Measurements from ENCODE around the gene EXOC6B. TPM values are rescaled to one million over a fixed set of nuclear protein-coding genes. Genes with fewer than 3 reads are reported as not detected.

Gene EXOC6B
- total RNA-seq, 1 donor: 9.2 TPM

DNA sequence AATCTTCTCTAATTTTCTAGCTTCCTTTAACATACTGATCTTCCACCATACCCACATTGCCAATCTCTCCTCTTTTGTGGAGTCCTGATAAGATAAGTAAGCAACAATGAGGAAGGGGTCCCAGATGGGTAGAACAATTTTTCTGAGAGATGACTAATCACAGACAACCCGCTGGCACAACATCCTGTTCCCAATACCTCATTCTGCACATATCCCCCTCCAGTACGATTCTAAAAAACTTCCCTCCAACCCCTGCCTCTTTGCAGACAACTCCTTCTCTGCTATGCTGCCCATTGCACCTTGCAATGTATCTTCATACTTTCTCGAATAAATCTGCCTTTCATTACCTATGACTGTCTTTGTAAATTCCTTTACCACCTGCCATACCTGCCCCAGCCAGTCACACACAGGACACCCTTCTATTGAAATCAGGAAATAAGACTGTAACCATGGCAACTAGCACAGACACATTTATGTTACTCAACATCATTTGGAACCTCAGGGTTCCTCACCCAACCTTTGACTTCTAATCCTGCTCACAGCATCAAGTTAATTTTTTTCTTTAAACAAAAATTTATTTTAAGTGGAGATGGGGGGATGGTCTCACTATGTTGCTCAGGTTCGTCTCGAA is 7.4 kb upstream of the EXOC6B start:
- peak in 2 of 3 donors; percentile 14 to 37 for DNase-seq (ENCODE audit: low read depth in 2 of 3, low spot score in 2 of 3)

DNA sequence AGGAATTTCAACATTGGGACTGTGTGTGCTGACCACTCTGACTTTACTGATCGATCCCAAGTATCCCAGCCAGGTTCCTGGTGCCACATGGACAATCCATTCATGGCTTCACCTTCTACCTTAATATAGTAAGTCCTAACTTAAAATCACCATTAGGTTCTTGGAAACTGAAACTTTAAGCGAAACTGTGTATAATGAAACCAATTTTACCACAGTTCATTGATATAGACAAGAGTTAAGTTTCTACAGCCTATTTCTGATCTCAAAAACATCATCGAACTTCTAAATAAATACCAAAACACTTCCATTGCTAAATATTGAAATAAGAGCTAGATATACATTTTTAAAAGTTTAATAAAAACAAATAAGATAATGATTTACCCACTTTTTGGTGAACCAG is 4.4 kb upstream of the EXOC6B start:
- no peak for DNase-seq (ENCODE audit: low read depth in 2 of 3, low spot score in 2 of 3)

DNA sequence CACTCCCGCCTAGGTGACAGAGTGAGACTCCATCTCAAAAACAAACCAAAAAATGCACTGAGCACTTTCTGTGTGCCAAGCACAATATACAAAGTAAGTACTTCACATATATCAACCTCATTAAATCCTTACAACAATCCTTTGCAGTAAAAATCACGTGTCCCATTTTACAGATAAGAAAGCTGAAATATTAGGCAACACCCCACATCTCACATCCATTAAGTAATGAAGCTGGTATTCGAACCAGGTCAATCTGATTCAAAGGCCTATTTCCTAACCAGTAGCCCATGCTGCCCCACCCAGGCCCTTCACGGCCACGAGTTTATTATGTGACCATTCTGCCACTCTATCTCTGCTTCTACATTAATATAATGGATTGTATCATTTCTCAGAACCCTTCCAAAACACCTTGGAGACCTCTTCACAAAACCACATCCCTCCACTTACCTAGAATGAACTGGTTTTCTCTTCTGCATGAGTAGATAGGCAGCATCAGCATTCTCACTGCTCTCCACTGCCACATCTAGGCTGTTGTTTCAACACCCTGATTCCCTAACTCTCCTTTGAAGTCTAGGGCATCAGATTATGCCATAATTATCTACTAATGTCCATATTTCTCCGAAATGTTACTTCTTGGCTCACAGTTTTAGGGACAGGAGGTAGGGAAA is 3.1 kb upstream of the EXOC6B start:
- no peak for DNase-seq (ENCODE audit: low read depth in 2 of 3, low spot score in 2 of 3)

DNA sequence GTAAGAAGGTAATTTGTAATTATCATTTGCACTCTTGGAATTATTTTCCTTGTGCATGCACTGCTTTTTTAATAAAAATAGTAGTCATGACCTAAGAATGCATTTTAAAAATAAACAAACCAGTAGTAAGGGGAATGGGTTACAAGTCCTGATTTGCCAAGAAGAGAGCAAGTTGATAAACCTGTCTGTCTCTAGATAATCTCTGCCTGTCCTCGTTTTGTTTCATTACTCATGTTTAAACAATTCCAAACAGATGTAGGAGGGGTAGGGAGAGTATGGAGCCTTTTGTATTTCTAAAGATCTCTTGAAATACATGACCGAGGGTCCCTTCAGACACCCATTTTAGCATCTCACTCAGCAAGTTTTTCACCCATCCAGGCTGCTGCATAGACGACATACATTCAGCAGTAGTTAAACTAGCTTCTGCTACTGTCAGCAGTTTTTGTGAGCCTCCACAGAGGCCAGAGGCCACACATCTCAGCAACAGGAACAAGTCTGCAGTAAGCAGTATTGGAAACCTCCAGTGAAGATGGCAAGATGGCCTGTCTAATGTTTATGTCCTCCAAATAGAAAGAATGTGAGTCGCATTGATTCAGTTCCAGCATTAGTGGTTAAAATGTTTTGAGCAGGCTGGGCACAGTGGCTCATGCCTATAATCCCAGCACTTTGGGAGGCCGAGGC is 2.3 kb upstream of the EXOC6B start:
- DNase-seq (ENCODE audit: low read depth in 2 of 3, low spot score in 2 of 3): no peak

DNA sequence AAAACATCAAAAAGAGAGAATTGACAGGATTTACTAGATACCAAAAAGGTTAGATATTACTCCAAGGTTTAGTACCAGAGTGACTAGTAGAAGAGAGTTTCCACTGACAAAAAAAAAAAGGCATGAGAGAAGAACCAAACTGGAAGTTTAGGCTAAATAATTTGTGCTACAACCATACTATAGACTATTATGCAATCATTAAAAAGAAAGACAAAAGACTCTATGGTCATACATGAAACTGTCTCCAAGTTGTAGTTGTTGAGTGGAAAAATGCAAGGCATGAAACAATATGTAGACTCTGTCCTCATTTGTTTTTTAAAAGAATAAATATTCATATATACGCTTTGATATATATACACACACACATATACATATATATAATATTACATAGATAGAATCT is 1.7 kb upstream of the EXOC6B start:
- DNase-seq (ENCODE audit: low read depth in 2 of 3, low spot score in 2 of 3): no peak

DNA sequence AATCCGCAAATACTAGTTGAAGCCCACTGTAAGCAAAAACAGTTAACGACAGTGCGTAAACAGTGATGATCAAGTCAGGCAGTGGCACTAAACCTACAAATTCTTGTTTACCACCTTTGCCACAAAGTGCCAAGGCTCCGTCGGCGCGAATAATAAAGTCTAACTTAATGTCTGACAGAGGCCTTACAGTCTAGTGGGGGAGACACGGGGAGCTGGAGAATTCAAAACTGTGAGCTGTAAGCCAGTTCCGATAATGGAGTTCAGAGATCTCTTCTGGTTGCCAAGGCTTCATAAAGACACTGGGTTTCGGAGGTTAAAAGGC is 284 bp upstream of the EXOC6B start:
- no peak for DNase-seq (ENCODE audit: low read depth in 2 of 3, low spot score in 2 of 3)

DNA sequence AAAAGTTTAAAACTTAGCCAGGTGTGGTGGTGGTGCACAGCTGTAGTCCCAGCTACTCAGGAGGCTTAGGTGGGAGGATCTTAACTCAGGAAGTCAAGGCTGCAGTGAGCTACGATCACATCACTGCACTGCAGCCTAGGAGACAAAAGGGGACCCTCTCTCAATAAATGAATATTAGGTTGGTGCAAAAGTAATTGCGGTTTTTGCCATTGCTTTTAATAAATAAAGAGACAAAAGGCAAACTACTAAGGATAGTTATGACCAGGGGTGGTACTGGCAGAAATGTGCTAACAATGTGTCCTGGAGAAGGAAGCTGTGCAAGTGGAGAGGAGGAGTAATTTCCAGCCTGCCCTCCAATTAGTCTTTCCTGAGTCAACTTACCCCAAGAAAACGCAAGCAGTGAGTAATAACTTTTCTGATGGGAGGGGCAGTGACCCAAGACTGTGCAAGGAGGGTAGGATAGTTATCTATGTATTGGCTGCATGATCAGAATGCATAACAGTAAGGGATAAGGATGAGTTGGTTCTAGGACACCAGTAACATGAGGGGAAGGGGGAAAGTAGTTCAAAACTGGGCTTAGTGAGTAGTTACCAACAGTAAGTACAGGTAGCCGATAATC is 1.5 kb downstream of the EXOC6B start:
- no peak for DNase-seq (ENCODE audit: low read depth in 2 of 3, low spot score in 2 of 3)

DNA sequence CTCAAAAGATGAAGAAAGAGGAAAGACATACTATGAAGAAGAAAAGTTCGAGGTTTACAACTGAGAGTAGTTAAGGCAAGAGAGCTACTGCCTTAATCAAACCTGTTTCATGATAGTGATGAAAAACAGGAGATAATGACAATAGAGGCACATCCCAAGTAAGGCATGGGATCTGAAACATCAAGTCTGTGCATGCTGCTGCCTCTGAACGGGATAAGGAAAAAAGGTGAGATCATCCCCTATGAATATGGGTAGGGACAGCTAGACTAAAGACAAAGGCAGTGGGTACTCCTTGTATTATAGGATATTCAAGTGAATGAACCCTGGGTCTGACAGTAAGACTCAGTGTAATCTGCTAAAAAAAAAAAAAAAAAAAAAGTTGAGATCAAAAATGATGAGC is 3.0 kb downstream of the EXOC6B start:
- no peak for DNase-seq (ENCODE audit: low read depth in 2 of 3, low spot score in 2 of 3)

DNA sequence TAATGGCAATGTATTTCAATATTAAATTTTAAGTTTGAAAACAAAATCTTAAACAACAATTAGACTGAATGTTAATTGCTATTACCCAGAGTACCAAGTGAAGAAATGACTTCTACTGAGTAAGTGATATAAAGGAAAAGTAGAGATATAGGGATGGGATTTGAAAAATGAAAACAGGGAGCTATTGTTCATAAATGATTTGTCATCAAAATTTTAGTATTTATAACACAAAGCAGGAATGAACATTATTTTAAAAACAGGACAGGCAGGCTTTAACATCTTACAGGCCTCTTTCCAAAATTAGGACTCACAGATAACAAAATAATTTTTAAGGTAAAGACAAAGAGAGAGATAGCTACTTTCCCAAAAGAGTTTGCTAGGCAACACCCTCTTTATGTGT is 3.9 kb downstream of the EXOC6B start:
- no peak for DNase-seq (ENCODE audit: low read depth in 2 of 3, low spot score in 2 of 3)

DNA sequence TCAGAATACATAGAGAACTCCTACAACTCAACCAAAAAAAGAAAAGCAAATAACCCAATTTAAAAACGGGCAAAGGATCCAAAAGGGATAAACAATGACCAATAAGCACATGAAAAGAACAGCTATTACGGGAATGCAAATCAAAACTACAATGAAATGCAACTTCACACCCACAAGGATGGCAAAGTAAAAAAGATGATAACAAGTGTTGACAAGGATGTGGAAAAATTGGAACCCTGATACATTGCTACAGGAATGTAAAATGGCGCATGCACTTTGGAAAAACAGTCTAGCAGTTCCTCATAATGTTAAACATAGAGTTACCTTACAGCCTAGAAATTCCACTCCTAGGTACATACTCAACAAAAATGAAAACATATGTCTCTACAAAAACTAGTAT is 4.7 kb downstream of the EXOC6B start:
- DNase-seq (ENCODE audit: low read depth in 2 of 3, low spot score in 2 of 3): no peak

DNA sequence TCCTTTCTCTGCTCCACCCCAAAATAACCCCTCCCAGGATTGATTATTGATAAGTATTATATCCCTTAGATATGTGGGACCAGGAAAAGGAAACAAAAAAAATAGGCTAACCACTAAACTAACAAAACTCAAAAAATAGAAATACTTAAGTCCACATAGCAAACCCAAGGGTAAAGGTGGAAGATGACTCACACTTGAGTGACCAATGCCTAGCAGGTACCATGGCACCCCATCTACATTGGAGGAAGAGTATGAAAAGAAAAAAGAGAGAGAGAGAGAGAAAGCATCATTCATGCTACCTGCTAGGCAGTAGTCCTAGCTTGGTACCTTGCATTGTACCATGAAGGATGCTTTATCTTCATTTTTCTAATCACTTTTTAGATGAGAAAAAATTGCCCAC is 6.3 kb downstream of the EXOC6B start:
- DNase-seq (ENCODE audit: low read depth in 2 of 3, low spot score in 2 of 3): no peak

DNA sequence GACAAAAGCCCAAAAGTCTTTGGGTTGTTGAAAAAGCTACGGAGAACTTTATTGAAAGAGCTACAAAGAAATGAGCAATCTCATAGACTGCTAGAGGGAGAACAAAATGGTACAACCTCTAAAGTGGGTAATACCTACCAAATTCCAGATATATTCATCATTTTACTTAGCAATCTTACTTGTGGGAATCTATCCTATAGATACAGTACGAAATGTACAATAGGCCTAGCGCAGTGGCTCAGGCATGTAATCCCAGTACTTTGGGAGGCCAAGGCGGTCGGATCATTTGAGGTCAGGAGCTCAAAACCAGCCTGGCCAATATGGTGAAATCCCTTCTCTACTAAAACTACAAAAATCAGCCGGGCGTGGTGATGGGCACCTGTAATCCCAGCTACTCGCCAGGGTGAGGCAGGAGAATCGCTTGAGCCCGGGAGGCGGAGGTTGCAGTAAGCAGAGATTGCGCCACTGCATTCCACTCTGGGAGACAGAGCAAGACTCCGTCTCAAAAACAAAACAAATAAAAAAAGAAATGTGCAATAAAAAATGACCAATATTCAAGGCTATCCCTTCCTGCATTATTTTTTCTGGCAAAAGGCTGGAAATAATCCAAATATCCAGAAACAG is 10.1 kb downstream of the EXOC6B start:
- no peak for DNase-seq (ENCODE audit: low read depth in 2 of 3, low spot score in 2 of 3)

DNA sequence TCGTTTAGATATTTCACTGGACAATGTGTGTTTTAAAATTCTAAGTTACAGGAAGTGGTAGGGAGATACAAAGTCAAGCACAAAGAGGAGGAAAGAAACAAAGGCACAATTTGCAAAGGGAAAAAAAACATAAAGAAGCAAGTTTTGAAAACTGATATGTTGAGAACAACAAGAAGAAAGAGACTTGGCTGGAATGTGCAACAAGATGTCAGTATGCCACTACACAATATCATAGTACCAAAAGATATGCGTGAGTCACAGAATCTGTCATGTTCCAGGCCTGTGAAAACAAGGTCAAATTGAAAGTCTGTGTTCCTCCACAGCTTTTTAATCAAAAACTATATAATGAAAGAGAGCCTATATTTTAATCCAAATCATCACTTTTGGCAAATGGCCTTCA is 12.0 kb downstream of the EXOC6B start:
- no peak for DNase-seq (ENCODE audit: low read depth in 2 of 3, low spot score in 2 of 3)

DNA sequence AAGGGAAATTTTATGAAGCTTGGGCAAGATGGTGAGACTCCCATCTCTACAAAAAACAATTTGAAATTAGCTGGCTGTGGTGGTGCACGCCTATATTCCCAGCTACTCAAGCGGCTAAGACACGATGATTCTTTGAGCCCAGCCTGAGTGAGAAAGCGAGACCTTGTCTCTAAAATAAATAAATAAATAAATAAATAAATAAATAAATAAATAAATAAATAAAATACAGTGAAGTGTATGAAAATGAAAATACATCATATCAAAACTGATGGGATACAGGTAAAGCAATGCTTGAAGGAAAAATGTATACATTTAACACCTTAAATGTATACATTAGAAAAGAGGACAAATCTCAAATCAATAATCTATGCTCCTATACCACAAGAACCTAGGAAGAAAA is 15.7 kb downstream of the EXOC6B start:
- no peak for DNase-seq (ENCODE audit: low read depth in 2 of 3, low spot score in 2 of 3)

DNA sequence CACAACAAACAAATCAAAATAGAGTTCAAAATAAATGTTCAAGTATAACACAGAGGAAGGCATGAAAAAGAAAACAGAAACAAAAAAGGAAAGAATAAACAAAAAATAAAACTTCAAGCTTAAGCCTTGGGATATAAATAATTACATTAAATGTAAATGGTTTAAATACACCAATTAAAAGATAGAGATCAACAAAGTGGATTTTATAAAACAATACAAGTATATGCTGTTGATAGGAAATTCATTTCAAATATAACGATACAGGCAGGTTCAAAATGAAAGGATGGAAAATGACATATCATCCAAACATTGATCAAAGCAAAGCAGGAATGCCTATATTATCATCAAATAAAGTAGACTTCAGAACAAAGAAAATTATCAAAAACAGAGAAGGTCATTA is 16.7 kb downstream of the EXOC6B start:
- no peak for DNase-seq (ENCODE audit: low read depth in 2 of 3, low spot score in 2 of 3)

DNA sequence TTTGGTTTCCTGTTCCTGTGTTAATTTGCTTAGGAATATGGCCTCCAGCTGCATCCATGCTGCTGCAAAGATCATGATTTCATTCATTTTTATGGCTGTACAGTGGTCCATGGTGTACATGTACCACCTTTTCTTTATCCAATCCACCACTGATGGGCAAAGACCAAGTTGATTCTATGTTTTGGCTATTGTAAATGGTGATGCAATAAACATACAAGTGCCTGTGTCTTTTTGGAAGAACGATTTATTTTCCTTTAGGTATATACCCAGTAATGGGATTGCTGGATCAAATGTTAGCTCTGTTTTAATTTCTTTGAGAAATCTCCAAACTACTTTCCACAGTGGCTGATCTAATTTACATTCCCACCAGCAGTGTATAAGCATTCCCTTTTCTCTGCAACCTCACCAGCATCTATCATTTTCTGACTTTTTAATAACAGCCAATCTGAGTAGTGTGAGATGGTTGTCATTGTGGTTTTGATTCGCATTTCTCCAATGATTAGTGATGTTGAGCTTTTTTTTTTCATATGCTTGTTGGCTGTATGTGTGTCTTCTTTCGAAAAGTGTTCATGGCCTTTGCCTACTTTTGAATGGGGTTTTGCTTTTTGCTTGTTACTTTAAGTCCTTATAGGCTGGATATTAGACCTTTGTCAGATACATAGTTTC is 19.4 kb downstream of the EXOC6B start:
- no peak for DNase-seq (ENCODE audit: low read depth in 2 of 3, low spot score in 2 of 3)

DNA sequence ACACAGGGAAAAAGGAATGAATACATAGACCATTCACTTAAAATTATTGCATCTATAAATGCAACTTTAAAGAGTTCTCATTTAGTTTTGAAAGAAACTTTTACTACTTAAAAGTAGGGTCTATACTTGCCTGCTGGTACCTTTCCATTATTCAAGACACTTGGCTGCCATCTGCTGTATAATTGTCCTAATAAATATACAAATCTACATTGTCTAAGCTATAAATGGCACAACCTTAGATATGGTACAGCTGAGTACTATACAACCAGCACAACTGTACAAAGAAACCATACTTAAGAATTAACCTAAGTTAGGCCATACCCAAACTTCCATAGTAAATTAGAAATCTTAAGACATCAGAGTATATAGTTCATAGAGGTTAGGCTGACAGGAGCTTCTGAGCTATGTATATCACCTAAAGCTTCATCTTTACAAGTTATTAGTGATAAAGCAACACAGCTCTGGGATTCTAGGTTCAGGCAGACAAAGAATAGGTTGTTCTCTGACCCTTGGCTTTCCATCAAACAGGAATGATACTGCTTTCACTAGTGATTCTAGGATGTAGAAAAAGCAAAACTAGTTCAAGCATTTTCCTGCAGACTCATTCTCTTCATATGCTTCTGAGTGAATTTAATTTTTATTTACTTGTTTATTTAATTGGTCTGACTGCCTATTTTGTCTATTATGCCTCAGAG is 22.1 kb downstream of the EXOC6B start:
- DNase-seq (ENCODE audit: low read depth in 2 of 3, low spot score in 2 of 3): no peak

DNA sequence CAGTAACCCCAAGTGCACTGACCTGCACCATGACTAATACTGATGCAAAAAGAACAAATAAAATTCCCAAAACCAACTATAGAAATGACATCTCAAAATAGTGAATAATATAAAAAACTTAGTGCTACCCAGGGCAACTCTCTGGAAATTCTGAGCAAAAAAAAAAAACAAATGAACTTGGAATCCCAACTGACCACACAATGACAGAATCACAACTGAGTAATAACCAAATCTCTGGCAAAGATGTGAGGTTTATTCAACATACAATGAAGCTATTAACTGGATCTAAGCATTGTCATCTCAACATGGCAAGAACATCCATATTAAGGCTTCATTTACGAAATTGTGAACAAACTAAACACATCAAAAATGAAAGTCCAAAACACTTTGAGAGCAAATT is 22.7 kb downstream of the EXOC6B start:
- DNase-seq (ENCODE audit: low read depth in 2 of 3, low spot score in 2 of 3): no peak

DNA sequence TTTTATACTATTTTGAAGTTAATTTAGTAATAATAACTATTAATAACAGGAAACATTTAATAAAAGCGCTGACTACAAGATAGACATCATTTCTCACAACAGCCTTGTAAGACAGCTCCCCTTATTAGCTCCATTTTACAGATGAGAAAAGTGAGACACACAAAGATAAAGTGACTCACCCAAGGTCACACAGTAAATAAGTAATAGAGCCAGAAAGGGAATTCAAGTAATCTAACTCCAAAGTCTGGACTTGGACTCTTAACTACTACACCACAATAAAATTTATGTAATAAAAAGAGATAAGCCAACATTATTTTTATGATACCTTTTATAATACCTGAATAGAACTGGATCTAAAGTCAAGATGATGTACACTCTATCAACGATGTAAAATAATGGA is 25.3 kb downstream of the EXOC6B start:
- no peak for DNase-seq (ENCODE audit: low read depth in 2 of 3, low spot score in 2 of 3)

DNA sequence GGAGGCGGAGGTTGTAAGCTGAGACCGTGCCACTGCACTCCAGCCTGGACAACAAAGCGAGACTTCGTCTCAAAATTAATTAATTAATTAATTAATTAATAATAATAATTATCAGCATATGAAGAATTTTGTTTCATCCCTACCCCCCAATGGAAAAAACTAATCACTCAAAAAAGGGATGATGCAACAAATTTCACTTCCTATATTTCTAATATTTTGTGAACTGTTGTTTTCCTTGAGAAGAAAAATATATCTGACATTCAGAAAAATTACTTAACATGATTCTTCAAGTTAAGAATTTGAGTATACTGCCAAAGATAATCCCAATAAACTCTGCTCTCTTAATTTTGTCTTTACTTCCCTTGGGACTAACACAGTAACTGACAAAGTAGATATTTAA is 28.1 kb downstream of the EXOC6B start:
- no peak for DNase-seq (ENCODE audit: low read depth in 2 of 3, low spot score in 2 of 3)
